Activated CD4-positive, alpha-beta T cell treated with anti-CD3 and anti-CD28 coated beads, Interleukin-2, amount 50 U/mL, for 4 hours (primary cell): ENCODE data around the gene SMOC2.

Experiments used
- DNase-seq, 2 experiments: peaks; one replicate each; pipeline ENCODE4 v3.0.0-alpha.2; 2020

Gene SMOC2

DNA sequence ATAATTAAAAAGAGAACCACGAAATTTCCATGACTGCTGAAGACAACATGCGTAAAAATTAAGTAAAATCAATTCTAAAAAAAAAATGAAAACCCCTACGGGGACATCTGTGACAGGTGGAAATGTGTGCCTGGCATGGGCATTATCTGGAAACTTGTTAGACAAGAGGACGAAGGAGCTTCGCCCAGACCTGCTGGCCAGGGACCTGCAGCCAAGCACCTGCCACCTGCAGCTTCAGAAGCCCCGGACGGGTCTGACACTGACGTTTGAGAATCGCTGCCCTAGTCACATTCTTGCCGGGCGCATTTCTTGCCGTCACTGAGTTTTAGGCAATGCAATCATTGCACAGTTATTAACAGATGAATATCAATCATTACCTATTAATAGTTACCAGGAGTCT, 140.3 kb downstream of the SMOC2 start:
- DNase-seq: no peak

DNA sequence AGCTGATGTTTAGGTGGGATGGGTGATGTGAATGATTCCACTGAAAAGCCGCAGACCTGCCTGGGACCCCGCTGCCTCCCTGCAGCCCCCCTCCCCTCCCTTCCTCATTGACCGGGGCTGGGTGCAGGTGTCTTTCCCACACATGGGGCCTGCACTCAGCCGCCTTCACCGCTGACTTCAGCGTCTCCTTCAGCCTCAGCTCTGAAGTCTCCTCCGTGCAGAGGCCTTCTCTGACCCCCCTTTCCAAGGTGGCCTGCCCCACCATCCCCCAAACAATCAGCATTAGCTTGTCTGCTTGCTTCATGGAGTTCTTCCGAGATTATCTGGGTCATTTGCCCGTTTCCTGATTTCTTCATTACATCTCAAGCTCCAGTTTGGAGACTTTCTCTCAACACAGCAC, 140.7 kb downstream of the SMOC2 start:
- DNase-seq: no peak

DNA sequence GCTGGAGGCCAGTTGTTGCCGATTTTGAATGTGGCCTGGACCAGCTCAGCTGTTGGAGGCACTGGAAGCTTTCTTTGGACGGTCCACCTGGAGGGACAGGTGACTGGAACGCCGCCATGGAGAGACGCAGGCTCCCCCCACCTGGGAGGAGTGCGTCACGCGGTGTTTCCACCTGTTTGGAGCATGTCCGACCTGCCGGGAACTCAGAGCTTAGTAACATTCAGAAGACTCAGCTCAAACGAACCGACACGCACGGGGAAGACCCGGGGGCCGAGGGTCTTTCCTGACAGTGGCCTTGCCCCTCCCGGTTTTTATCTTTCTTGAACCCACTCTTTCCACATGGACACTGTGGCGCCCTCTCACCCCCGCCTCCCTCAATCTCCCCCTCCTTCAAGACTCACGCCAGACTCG, 141.6 kb downstream of the SMOC2 start:
- no peak for DNase-seq

DNA sequence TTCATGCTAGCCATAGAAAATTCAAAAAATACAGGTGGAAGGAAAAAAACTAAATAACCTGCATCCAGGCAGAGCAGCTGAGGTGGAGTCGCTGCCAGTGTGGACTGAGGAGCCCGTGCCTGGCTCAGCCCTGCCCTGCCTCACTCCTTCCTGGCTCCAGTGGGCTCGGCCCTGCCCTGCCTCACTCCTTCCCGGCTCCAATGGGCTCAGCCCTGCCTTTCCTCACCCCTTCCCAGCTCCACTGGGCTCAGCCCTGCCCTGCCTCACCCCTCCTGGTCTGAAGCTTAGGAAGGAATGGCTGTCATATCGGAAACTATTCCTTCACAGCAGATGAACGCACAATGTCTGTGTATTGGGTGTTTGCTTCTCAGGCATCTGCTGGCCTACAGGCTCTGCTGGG, 142.1 kb downstream of the SMOC2 start:
- no peak for DNase-seq

DNA sequence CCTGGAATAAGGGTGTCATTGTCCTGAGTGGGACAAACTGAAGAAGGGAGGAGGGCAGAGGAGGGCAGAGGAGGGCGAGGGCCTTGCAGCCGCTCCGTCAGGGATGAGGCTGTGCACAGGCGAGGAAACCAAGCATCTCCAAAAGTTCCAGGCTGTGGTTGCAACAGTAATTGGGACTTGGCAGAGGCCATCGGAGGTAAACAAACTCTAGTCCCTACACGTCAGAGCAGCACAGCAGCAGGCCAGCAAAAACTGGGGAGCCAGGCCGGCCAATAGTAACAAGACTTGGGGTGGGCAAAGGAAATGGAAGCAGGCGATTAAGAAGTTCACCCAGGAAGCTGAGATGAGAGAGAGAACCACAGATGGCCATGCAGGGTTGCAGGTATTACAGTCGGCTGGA, 142.8 kb downstream of the SMOC2 start:
- DNase-seq: no peak

DNA sequence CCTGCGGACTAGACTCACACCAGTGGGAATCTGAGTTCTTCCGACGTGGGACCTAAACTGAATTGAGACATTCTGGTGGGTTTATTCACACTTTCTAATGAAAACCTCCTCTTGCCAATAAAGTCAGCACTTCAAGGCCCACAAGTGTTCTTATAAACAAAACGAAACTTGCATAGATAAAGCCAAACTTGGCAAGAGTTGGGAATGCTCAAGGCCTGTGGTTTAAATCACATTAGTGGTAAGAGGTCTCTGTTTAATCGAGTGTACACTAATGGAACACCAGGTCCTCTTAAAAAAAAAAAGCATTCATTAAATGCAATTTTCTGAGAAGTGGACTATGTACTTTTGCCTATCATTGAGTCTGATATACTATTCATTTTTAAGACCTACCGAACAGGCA, 143.3 kb downstream of the SMOC2 start:
- DNase-seq: no peak

DNA sequence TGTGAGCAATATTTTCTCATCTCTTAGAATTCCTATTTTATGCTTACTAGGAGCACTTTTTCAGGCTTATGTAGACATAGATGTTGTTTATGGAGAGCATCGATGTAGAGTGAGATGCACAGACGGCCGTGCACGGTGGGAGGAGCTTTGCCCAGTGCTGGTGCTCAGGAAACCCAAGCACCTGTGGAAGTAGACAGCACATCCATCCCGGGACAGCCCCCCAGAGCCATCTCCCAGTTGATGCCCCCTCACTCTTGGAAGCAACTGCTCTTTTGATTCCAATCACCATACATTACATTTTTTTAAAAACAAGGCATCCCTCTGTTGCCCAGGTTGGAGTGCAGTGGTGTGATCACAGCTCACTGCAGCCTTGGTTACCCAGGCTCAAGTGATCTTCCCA, 143.7 kb downstream of the SMOC2 start:
- no peak for DNase-seq

DNA sequence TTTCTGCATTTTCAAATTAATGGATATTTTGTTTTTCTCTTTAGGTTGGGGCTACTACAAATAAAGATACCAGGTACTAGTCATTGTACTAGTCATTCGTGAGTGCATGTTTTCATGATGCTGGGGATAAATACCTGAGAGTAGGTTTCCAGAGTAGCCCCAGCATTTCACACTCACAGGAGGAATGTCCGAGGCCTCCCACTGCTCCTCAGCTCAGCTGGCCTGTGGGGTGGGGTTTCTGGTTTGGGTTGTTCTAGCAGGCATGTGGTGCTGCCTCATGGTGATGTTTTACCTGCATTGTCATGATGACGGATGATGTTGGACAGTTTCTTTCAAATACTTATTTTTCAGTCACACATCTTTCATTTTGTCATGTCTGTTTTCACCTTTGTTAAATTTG, 144.5 kb downstream of the SMOC2 start:
- DNase-seq: no peak

DNA sequence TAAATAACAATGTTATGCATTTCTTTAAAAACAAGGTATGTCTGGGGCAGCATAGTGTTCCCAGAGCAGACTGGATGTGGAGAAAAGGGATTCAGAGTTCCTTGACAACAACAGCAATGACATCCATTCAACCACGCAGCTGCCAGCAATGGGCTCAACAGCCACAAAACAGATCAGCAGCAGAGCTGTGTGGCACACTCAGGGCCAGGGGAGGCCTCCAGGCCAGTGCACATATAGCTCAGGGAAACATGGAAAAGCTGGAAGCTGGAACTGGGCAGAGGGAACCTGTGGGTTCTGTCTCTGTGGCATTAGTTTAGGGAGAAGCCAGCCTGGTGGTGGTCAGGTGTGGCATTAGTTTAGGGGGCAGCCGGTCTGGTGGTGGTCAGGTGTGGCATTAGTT, 148.3 kb downstream of the SMOC2 start:
- DNase-seq: no peak

DNA sequence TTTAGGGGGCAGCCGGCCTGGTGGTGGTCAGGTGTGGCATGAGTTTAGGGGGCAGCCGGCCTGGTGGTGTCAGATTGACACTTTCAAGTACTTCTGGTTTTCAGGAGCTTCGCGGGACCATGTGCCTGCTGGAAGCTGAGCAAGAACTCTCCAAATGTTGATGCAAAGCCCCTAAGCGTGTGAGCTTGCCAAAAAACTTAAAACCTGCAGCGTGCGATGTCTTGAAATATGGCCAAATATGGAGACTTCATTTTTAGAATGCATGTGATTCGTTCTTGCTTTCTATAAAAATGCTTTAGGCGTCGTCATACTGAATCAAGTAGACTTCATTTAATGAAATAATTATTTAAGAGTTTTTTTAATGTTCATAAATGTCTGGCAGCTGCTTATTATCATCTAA, 149.4 kb downstream of the SMOC2 start:
- DNase-seq: no peak

DNA sequence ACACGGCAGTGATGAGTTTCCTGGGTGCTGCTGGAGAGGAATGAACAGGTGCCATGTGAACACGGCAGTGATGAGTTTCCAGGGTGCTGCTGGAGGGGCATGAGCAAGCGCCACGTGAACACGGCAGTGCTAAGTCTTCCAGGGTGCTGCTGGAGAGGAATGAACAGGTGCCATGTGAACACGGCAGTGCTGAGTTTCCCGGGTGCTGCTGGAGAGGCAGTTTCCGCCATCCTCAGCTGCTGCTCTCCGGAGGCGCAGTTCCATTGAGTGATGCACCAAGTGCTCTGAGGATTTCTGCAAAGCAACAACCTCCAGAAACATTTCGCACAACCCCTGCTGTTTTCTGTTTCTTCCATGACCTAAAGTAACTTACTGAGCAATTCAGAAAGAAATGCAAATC, 155.4 kb downstream of the SMOC2 start:
- DNase-seq: no peak

DNA sequence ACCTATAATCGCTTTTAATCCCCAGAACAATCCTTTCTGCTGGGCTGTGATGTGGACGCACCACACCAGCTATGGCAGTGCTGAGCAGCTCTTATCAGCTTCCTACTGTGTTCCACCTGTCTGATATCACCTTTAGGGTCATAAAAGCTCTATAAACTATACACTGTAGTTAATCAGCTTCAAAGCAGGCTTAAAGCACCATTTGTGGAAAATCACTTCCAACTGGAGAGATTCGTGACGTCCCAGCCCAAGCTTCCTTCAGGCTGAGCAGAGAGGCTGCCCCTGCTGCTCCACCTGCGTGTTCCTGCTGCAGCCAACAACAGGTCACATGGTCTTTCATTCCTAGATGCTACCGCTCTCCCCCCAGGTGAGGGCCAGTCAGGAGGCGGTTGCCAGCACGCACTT, 156.5 kb downstream of the SMOC2 start:
- DNase-seq: no peak

DNA sequence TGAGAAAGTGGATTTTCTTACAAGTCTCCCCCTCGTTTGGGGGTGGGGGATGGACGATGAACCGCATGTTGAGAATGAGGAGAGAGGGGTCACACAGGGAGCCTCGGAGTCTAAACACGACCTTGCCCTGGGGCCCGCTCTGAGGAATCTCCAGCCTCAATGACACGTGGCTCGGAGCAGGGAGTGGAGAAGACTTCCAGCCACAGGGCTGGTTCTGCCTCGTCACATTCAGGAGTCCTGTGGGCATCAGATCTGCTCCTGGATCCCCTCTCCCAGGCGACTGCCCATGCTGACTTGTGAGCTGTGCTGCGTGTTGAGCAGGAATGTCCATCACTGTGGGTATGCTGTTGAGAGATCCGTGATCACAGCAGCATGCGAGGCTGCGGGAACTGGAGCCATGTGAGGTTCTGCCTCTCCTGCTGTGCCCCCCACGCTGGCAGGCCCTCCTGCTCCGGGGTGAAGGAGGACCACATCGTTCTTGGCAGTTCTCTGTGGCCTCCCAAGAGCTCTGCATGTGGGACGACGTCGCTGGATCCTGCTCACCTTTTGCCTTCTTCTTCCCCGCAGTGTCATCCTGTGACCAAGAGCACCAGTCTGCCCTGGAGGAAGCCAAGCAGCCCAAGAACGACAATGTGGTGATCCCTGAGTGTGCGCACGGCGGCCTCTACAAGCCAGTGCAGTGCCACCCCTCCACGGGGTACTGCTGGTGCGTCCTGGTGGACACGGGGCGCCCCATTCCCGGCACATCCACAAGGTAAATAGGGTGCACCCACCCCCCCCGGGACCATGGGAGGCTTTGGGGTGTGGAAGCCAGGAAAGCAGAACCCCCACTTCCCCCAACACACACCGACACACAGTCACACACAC, 157.5 kb downstream of the SMOC2 start:
- no peak for DNase-seq

DNA sequence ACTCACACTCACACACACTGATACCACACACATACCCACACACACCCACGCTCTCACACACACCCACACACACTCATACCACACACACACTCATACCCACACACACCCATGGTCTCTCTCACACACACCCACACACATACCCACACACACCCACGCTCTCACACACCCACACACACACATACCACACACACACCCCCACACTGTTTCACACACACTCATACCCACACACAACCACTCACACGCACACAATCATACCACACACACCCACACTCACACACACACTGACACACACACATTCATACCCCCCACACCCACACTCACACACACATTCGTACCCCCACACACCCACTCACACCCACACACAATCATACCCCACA, 158.1 kb downstream of the SMOC2 start:
- DNase-seq: no peak

DNA sequence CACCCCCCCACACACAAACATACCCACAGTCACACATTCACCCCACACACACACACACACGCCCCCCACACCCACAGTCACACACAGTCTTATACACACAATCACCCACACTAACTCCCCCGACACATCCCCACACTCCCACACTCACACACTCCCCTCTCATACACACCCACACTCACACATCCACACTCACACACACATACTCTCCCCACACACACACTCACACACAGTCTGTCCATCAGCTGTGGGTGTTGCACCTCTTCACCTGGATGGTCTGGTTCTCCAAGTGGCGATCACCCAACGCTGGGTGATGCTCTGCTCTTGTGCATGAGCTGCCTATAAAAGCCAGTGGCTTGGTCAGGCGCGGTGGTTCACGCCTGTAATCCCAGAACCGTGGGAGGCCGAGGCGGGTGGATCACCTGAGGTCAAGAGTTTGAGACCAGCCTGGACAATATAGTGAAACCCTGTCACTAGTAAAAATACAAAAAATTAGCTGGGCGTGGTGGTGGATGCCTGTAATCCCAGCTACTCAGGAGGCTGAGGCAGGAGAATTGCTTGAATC, 158.9 kb downstream of the SMOC2 start:
- DNase-seq: no peak

DNA sequence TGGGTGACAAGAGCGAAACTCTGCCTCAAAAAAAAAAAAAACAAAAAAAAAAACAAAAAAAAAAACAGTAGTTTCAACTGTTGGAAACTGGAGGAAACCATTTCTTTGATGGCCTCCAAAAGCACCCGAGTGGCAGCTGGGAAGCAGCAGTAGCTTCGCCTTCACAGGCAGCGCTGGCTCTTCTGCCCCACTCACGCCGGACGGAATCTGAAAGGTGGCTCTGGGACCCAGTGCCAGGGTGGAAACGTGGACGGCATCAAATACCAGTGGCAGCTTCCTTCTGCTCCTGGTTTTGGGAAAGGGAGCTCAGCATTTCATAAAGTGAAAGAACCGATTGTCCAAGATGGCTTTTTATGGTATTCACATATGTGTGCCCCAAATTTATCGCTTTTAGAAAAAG, 159.4 kb downstream of the SMOC2 start:
- DNase-seq: no peak

DNA sequence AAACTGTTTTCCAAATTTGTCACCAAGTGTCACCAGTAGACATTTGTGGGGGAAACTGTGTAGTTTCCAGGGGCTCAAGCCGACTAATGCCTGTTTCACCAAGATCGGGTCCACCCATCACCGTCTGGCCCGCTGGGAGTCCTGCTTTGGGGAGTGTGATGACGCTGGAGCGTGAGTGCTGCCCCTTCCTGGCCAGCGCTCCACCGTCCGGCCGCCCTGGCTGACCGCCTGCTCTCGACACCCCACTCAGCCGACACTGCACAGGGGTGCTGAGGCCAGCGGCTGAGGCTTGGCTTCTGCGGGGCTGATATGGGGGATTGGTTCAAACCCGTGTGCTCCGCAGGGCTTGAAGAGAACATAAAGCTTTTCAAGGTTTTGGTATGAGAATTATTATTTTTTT, 160.1 kb downstream of the SMOC2 start:
- no peak for DNase-seq

DNA sequence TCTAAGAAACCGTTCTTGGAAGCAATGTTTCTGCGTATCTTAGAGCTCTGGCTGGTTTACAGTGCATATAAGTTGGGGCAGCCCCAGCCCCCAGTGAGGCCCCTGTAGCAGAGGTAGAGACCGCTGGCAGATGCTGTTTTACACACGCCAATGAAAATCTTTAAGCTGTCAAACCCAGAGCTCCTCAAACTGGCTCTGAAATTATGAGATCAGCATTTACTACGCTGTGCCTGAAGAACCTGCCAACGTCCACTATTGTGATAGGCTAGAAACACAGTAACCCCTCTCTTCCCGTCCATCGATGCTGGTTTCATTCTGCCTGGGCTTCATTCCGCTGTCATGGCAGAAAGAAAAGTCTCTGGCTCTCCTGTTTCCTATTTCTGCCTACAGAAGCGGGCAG, 160.6 kb downstream of the SMOC2 start:
- DNase-seq: no peak

DNA sequence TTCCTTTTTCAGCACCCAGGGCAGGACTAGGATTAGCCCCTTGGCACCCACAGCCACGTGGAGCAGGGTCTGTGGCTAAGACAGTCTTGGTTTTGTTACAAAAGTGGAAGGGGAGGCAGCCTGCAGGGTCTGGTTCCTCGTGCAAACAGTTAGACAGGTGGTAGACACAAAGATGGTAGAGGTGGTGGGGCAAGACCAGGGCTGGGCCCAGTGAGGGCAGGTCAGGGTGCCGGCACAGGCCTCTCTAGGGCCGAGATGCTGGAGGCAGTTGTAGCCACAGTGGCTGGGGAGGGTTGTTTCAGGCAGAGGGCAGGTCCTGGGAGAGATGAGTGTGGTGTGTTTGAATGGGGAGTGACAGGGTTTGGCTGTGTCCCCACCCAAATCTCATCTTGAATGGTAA, 161.6 kb downstream of the SMOC2 start:
- DNase-seq: no peak

DNA sequence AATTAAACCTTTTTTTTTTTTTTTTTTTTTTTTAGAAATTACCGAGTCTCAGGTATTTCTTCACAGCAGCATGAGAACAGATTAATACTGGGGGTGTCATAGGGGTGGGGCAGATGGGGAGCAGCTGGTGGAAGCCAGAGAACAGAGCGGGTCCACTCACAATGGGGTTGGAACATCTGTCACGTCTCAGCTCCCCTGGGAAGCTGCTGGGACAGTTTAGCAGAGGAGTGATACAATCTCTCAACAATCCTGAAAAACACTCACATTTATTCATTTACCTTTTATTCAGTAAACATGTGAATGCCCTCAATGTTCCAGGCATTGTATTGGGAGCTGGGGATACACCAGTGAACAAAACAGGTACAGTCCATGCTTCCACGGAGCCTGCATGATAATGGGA, 162.2 kb downstream of the SMOC2 start:
- no peak for DNase-seq

DNA sequence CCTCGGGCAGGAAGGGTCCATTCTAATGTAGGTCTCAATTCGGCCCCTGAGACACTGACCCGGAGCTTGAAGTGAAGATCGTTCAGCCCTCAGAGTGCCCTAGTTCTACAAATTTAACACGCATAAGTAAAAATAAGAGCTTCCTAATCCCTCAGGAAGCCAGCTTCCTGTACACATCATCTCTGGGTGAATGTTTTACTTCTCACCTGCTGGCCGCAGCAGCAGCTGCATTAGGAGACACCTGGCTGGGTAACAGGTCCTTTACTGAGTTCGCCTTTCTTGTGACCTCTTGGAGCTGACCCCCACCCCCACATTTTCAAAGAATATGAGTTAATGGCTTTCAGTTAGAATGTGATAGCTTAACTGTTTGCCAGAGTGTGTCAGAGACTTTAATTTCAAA, 165.0 kb downstream of the SMOC2 start:
- DNase-seq: no peak

DNA sequence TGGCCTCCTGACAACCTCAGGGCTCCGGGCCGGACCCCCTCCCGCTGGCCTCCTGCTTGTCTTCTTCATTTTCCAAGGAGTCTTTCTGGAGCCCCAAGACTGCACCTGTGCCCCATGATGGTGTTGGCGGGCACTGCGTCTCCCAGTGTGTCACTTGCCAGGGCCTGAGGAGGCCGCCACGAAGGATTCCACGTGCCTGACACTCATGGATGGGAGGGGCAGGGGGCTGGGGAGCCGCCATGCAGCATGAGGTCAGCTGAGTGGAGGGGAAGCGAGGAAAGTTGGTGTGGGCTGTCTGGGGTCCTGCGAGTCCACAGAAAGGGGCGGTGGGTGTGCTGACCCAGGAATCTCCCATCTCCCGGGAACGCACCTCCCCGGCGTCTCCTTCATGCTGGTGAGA, 165.7 kb downstream of the SMOC2 start:
- DNase-seq: no peak

DNA sequence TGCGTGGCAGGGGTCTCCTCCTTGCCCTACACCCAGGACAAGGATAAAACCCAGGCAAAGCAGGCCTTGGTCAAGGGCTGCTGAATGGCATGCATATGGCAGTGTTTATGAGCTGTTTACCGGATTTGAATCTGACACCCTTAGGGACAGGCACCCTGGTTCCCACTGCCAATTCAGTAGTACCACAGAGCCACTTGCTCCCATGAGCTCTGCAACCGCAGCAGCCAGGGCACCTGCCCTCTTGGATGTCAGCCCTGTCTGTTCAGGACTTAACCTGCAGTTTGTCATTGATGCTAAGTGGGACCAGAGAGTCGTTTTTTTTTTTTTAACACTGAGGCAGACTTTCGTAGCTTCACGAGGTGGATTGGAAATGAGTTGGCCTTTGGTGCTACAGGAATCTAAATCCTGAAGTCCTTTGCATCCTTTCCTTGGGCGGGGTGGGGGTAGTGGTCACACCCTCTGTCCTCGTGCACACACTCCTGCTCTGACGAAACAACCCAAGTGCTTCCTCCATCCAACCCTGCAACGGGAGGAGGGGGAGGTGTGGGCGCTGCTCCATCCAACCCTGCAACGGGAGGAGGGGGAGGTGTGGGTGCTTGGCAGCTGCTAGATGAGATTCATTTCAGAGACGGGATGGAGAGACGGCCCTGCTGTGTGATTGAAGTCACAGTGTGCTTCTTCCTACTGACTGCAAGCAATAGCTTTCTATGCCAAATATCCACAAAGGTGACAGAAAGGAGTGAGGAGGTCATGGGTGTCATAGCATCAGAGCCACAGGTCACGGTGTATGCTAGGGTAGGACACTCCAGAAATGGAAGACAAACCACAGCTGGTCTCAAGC, 166.5 kb downstream of the SMOC2 start:
- DNase-seq: no peak

DNA sequence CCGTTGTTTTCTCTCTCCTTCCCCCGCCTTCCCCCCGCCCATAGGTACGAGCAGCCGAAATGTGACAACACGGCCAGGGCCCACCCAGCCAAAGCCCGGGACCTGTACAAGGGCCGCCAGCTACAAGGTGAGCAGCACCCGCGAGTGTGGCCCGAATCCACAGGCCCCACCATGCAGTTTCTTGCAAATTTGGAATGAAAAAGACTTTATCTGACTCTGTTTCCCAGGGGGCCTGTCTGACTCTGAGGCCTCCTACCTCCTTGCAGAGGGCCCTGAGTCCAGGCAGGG, 167.1 kb downstream of the SMOC2 start:
- no peak for DNase-seq
